ENCODE measurements around the gene KRT76. TPM values are rescaled to one million over a fixed set of nuclear protein-coding genes. Genes with fewer than 3 reads are reported as not detected.
"Not testable (repeated sequence)": the region's sequence is repeated elsewhere in the genome, so short reads cannot be mapped to it uniquely, and the experiment has no call there.

The KRT76 gene
- total RNA-seq, 2 experiments from 2014 or later = not detected

GRCh38 chr12:52766351-52767019 is 10.7 kb downstream of the KRT76 start:
- Mint-ChIP-seq H3K4me3 (no peak overlapping the region), H3K27ac (no peak overlapping the region), H3K4me1 (no peaks in the 10 kb centered on the region), H3K36me3 (no peaks in the 10 kb centered on the region), H3K27me3 (no peaks in the 10 kb centered on the region), H3K9me3 (peaks cover 3% of the 10 kb centered on the region)
- DNase-seq = no peak

- Mint-ChIP-seq H3K4me3 (no peak overlapping the region), H3K9me3 (peaks cover 6% of the 10 kb centered on the region), H3K27me3 (no peaks in the 10 kb centered on the region), H3K27ac (no peak overlapping the region), H3K36me3 (no peaks in the 10 kb centered on the region), H3K4me1 (no peaks in the 10 kb centered on the region)
- DNase-seq = no peak
These were observed 11.4 kb downstream of the KRT76 start for GRCh38 chr12:52765702-52766101.

GRCh38 chr12:52763991-52764390 is 13.2 kb downstream of the KRT76 start:
- Mint-ChIP-seq H3K4me3 (no peak overlapping the region), H3K36me3 (no peaks in the 10 kb centered on the region), H3K4me1 (no peaks in the 10 kb centered on the region), H3K27ac (no peak overlapping the region), H3K9me3 (peaks cover 13% of the 10 kb centered on the region), H3K27me3 (no peaks in the 10 kb centered on the region)
- DNase-seq = no peak

GRCh38 chr12:52763036-52763659 is 14.0 kb downstream of the KRT76 start:
- Mint-ChIP-seq H3K4me3 (no peak overlapping the region), H3K27ac (no peak overlapping the region), H3K4me1 (no peaks in the 10 kb centered on the region), H3K36me3 (no peaks in the 10 kb centered on the region), H3K9me3 (peaks cover 13% of the 10 kb centered on the region), H3K27me3 (no peaks in the 10 kb centered on the region)
- DNase-seq = no peak

- no peak for DNase-seq
- H3K27me3 Mint-ChIP-seq = no peaks in the 10 kb centered on the region
- no peak overlapping the region for H3K27ac Mint-ChIP-seq
- no peak overlapping the region for H3K4me3 Mint-ChIP-seq
- H3K4me1 Mint-ChIP-seq = no peaks in the 10 kb centered on the region
- H3K36me3 Mint-ChIP-seq = no peaks in the 10 kb centered on the region
- peaks cover 13% of the 10 kb centered on the region for H3K9me3 Mint-ChIP-seq
These were observed 15.3 kb downstream of the KRT76 start for GRCh38 chr12:52761802-52762201.

GRCh38 chr12:52761218-52761617 is 15.9 kb downstream of the KRT76 start:
- H3K27me3 Mint-ChIP-seq, H3K4me3 Mint-ChIP-seq, H3K4me1 Mint-ChIP-seq, H3K27ac Mint-ChIP-seq, DNase-seq, H3K36me3 Mint-ChIP-seq: not testable (repeated sequence)
- peaks cover 13% of the 10 kb centered on the region for H3K9me3 Mint-ChIP-seq

- H3K36me3 Mint-ChIP-seq = no peaks in the 10 kb centered on the region
- DNase-seq = no peak
- H3K4me3 Mint-ChIP-seq = no peak overlapping the region
- no peaks in the 10 kb centered on the region for H3K4me1 Mint-ChIP-seq
- H3K27ac Mint-ChIP-seq = no peak overlapping the region
- H3K9me3 Mint-ChIP-seq = peaks cover 13% of the 10 kb centered on the region
- no peaks in the 10 kb centered on the region for H3K27me3 Mint-ChIP-seq
These were observed 16.5 kb downstream of the KRT76 start for GRCh38 chr12:52760623-52761022.

GRCh38 chr12:52759695-52760094 is 17.4 kb downstream of the KRT76 start:
- Mint-ChIP-seq H3K36me3 (no peaks in the 10 kb centered on the region), H3K4me3 (no peak overlapping the region), H3K4me1 (no peaks in the 10 kb centered on the region), H3K9me3 (peaks cover 13% of the 10 kb centered on the region), H3K27ac (no peak overlapping the region), H3K27me3 (no peaks in the 10 kb centered on the region)
- no peak for DNase-seq

GRCh38 chr12:52759218-52759617 is 17.9 kb downstream of the KRT76 start:
- no peak for DNase-seq
- H3K4me1 Mint-ChIP-seq = no peaks in the 10 kb centered on the region
- no peaks in the 10 kb centered on the region for H3K36me3 Mint-ChIP-seq
- no peaks in the 10 kb centered on the region for H3K27me3 Mint-ChIP-seq
- H3K9me3 Mint-ChIP-seq = peaks cover 13% of the 10 kb centered on the region
- H3K27ac Mint-ChIP-seq = no peak overlapping the region
- no peak overlapping the region for H3K4me3 Mint-ChIP-seq

- Mint-ChIP-seq H3K36me3 (no peaks in the 10 kb centered on the region), H3K9me3 (peaks cover 13% of the 10 kb centered on the region), H3K27me3 (no peaks in the 10 kb centered on the region), H3K4me3 (no peak overlapping the region), H3K27ac (no peak overlapping the region), H3K4me1 (no peaks in the 10 kb centered on the region)
- no peak for DNase-seq
These were observed 19.5 kb downstream of the KRT76 start for GRCh38 chr12:52757449-52758176.

- H3K9me3 Mint-ChIP-seq = peaks cover 11% of the 10 kb centered on the region
- H3K27ac Mint-ChIP-seq = no peak overlapping the region
- no peak overlapping the region for H3K4me3 Mint-ChIP-seq
- DNase-seq = no peak
- H3K36me3 Mint-ChIP-seq = no peaks in the 10 kb centered on the region
- no peaks in the 10 kb centered on the region for H3K27me3 Mint-ChIP-seq
- no peaks in the 10 kb centered on the region for H3K4me1 Mint-ChIP-seq
These were observed 20.7 kb downstream of the KRT76 start for GRCh38 chr12:52756281-52756960.

GRCh38 chr12:52755533-52755932 is 21.6 kb downstream of the KRT76 start:
- no peak for DNase-seq
- Mint-ChIP-seq H3K27me3 (no peaks in the 10 kb centered on the region), H3K27ac (no peak overlapping the region), H3K36me3 (no peaks in the 10 kb centered on the region), H3K4me3 (no peak overlapping the region), H3K9me3 (peaks cover 7% of the 10 kb centered on the region), H3K4me1 (no peaks in the 10 kb centered on the region)

- no peak overlapping the region for H3K4me3 Mint-ChIP-seq
- no peaks in the 10 kb centered on the region for H3K9me3 Mint-ChIP-seq
- peaks cover under 1% of the 10 kb centered on the region for H3K4me1 Mint-ChIP-seq
- H3K36me3 Mint-ChIP-seq = no peaks in the 10 kb centered on the region
- no peak overlapping the region for H3K27ac Mint-ChIP-seq
- peaks cover 3% of the 10 kb centered on the region for H3K27me3 Mint-ChIP-seq
- DNase-seq = no peak
These were observed 23.0 kb downstream of the KRT76 start for GRCh38 chr12:52754135-52754534.

GRCh38 chr12:52753283-52753682 is 23.9 kb downstream of the KRT76 start:
- no peak for DNase-seq
- H3K27me3 Mint-ChIP-seq = peaks cover 4% of the 10 kb centered on the region
- H3K36me3 Mint-ChIP-seq = no peaks in the 10 kb centered on the region
- H3K4me3 Mint-ChIP-seq = no peak overlapping the region
- no peak overlapping the region for H3K27ac Mint-ChIP-seq
- no peaks in the 10 kb centered on the region for H3K9me3 Mint-ChIP-seq
- H3K4me1 Mint-ChIP-seq = peaks cover 9% of the 10 kb centered on the region

- Mint-ChIP-seq H3K27ac (no peak overlapping the region), H3K27me3 (peaks cover 4% of the 10 kb centered on the region), H3K9me3 (no peaks in the 10 kb centered on the region), H3K4me1 (peaks cover 11% of the 10 kb centered on the region), H3K4me3 (no peak overlapping the region), H3K36me3 (no peaks in the 10 kb centered on the region)
- DNase-seq = no peak
These were observed 24.6 kb downstream of the KRT76 start for GRCh38 chr12:52752516-52752915.

Measured in activated naive CD8-positive, alpha-beta T cell treated with anti-CD3 and anti-CD28 coated beads for 36 hours (primary cell).